ENCODE data around the gene GTF3C5.
"Not testable (repeated sequence)": the region's sequence is repeated elsewhere in the genome, so short reads cannot be mapped to it uniquely, and the experiment has no call there.

GTF3C5 gene

GRCh38 chr9:132995879-132996278 is 34.9 kb upstream of the GTF3C5 start:
- in situ Hi-C loops (cut with MboI; ENCODE audit: low sequenced_read_pairs) = no loop called here

DNA sequence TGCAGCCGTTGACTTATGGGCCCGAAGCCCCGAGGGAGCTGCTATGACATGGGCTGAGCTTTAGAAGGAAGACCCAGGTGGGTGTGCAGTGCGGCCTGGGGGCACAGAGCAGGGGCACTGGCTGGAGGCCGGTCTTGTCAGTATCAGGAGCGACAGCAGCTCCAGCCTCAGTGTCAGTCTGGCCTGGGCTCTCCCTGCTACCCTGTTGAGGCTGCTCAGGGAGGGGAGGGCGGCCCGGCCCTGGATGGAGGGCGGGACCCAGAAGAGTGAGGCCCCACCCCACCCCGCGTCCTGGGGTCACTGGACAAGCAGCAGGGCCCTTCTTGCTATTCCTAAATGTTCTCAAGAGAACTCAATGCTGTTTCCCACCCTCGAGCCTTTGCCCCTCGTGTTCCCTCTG is 34.3 kb upstream of the GTF3C5 start:
- in situ Hi-C loops (cut with MboI; ENCODE audit: low sequenced_read_pairs) = no loop called here

DNA sequence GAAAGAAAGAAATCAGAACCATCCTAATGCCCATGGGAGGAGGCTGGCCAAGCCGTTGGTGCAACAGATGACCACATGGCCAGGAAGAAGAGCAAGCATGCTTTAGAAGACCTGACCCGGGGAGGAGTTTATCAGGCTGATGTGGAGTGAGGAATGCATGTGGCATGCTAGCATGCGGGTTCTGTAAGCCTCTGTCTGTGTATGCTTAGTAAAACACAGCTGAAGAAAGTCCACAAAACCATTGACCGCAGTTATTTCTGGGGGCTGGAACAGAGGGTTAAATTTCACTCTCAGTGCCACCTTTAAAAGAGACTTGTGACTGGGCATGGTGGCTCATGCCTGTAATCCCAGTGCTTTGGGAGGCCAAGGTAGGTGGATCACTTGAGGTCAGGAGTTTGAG is 33.2 kb upstream of the GTF3C5 start:
- in situ Hi-C loops (cut with MboI; ENCODE audit: low sequenced_read_pairs) = no loop called here

GRCh38 chr9:132998221-132998620 is 32.6 kb upstream of the GTF3C5 start:
- in situ Hi-C loops (cut with MboI; ENCODE audit: low sequenced_read_pairs) = not testable (repeated sequence)

DNA sequence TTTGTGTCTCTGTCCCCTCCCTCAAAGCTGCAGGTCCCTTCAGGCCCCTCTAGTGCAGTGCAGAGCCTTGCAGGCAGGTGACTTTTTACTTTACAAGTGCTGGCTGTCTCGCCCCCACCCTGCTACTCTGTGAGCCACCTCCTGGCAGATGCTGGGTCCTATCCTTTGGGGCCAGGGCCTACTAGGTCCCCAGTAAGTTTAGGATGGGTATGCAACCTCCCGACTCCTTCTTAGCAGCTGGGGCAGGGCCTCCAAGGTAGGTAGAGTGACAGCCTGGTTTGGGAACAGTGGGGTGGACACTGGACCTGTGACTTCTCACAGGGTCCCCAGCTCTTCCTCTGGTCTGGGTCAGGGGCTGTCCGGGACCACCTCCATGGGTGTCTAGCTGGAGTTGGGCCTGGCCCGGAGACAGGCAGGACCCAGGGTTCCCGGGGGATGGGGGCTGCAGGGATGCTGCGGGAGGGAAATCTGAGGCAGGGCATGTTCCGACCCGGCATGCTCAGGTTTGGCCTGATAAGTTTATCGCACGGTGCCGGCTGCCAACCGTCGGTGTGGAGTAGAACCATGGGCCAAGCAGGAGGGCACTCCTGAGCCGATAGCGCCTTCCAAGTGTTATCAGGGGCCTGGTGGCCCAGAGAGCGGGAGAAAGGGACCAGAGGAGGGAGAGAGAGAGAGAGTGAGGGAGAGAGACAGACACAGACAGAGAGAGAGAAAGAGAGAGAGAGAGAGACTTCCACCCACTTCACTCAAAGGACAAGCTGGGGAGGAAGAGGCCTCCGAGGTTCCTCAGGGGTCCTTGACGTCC is 31.8 kb upstream of the GTF3C5 start:
- in situ Hi-C loops (cut with MboI; ENCODE audit: low sequenced_read_pairs) = no loop called here

- in situ Hi-C loops (cut with MboI; ENCODE audit: low sequenced_read_pairs) = no loop called here
These were observed 28.4 kb upstream of the GTF3C5 start for GRCh38 chr9:133002147-133003070.

GRCh38 chr9:133003071-133003461 is 27.7 kb upstream of the GTF3C5 start:
- in situ Hi-C loops (cut with MboI; ENCODE audit: low sequenced_read_pairs) = no loop called here

DNA sequence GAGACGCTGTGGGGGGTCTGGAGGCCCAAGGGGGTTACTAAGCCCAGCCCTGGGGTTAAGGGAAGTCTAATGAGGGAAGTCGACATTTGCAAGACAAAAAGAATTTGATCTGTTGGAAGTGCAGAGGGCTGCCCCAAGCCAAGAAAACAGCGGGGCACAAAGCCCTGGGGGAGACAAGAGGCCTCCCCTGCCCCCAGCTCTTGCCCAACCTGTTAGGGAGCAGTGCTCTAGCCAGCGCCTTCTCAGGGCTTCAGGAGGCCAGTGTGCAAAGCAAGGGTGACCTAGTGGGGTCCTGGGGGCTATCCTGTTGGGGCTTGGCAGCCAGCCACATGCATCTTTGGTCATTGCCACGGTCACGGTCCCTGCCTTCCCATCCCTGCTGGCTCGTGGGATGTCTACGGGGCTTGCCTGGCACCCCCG is 27.1 kb upstream of the GTF3C5 start:
- in situ Hi-C loops (cut with MboI; ENCODE audit: low sequenced_read_pairs) = no loop called here

DNA sequence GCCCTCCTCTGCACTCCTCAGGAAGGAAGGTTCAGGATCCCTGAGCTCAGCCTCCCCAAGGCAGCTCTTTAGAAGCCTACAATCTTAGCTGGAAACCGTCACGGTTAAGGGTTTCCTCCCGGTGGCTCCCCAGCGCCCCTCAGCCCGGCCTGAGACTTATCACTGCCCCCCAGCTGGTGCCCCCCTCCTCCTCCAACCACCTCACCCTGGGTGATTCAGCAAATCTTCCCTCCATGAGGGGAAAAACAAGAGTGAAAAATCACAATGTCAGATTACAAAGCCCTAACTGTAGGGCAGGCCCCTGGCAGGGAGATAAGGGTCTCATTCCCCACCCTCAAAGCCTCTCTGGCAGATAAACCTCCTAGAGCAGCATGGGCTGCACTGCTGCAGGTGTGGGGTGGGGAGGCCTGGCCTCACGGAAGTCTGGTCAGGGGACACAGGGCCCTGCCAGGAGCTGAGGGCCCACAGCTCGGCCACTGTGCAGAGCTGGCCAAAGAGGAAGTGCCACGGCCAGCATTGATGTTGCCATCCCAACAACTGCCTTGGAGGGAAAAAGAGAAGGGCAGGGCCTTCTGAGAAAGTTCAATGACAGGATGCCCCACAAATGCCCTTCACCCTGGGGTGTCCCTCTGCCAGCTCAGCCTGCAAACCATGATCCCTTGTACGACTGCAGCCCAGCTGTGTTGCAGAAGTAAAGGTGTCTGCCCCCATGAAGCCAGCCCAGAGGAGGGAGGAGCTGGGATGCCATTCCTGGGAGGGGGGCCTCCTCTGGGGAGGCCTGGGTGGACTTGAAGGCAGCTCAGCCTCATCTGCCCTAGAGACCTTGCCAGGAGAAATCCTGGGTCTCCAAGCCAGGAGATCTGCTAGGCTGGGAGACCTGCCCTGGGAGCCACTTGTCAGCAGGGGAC is 26.5 kb upstream of the GTF3C5 start:
- in situ Hi-C loops (cut with MboI; ENCODE audit: low sequenced_read_pairs) = no loop called here

DNA sequence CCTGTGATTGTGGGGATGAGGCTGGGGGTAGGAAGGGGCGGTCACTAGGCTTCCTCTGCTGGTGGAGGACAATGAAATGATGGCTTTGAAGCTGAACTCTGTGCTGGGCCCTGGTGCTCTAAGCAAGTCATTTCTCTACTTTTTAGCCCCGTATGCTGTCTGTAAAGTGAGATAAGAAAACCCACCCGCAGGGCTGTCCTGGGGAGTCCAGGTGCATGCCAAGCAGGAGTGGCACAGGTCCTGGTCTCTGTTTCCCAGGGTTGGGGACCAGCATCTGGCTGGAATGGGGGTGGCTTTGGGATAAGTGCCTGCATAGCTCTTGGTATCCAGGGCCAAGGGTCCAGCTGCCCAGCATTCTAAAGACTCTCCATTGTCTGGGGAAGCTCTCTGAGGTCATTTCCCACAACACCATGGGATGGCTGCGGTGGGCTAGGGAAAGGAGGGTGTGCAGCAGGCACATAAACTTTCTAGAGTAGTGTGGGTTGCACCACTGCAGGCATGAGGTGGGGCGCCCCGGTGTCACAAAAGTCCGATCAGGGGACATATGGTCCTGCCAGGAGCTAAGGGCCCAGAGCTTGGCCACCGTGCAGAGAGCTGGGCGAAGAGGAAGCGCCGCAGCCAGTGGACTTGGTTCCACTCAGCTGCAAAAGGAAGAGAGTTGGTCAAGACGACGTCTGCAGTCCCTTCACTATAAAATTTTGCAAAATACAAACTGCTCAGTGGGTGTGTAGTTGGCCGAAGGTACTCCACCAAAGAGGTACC is 25.6 kb upstream of the GTF3C5 start:
- in situ Hi-C loops (cut with MboI; ENCODE audit: low sequenced_read_pairs) = no loop called here

DNA sequence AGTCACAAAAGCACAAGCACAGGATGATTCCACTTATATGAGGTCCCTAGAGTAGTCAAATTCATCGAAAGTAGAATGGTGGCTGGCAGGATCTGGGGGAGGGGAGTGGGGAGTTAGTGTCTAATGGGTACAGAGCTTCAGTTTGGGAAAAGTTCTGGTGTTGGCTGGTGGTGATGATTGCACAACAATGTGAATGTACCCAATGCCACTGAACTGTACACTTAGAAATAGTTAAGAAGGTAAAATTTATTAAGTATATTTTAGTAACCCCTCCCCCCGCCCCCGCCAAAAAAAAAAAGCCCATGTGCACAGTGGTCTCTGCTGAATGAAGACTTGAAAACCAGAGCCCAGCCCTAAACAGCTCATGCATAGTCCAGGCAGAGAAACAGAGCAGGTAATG is 24.8 kb upstream of the GTF3C5 start:
- in situ Hi-C loops (cut with MboI; ENCODE audit: low sequenced_read_pairs) = no loop called here

- in situ Hi-C loops (cut with MboI; ENCODE audit: low sequenced_read_pairs) = no loop called here
These were observed 24.0 kb upstream of the GTF3C5 start for GRCh38 chr9:133006731-133007352.

- in situ Hi-C loops (cut with MboI; ENCODE audit: low sequenced_read_pairs) = no loop called here
These were observed 22.4 kb upstream of the GTF3C5 start for GRCh38 chr9:133008406-133008805.

- in situ Hi-C loops (cut with MboI; ENCODE audit: low sequenced_read_pairs) = no loop called here
These were observed 22.0 kb upstream of the GTF3C5 start for GRCh38 chr9:133008824-133009223.

- in situ Hi-C loops (cut with MboI; ENCODE audit: low sequenced_read_pairs) = no loop called here
These were observed 20.8 kb upstream of the GTF3C5 start for GRCh38 chr9:133009906-133010582.

- in situ Hi-C loops (cut with MboI; ENCODE audit: low sequenced_read_pairs) = no loop called here
These were observed 16.1 kb upstream of the GTF3C5 start for GRCh38 chr9:133014696-133015095.

- in situ Hi-C loops (cut with MboI; ENCODE audit: low sequenced_read_pairs) = no loop called here
These were observed 7.5 kb upstream of the GTF3C5 start for GRCh38 chr9:133023117-133023890.

- in situ Hi-C loops (cut with MboI; ENCODE audit: low sequenced_read_pairs) = no loop called here
These were observed 4.4 kb upstream of the GTF3C5 start for GRCh38 chr9:133026426-133026825.
